Right cardiac atrium (tissue), 5 donors: ENCODE results near the gene CSPG4. TPM values are rescaled to one million over a fixed set of nuclear protein-coding genes. Genes with fewer than 3 reads are reported as not detected.
A peak's percentile ranks its signal among the peaks of the same experiment; 100 is the strongest.
"Not testable (repeated sequence)": the region's sequence is repeated elsewhere in the genome, so short reads cannot be mapped to it uniquely, and the experiment has no call there.

ENCODE experiments used
- ATAC-seq, 2 donors: fragments of 200-7000 bp; cut with Tn5 transposase; one replicate each; pipeline versions ENCODE4 v1.8.0 to v1.9.1; 2020; ENCODE audit warnings: moderate library complexity in 2 of 2, mild to moderate bottlenecking in 1 of 2
- DNase-seq, 3 donors: peaks; one replicate each; pipeline ENCODE4 v3.0.0-alpha.2; 2020
- H3K27ac ChIP-seq: one replicate; pipeline ENCODE4 v1.5.1; 2013; ENCODE audit warnings: mild to moderate bottlenecking, low read length, control low read depth, moderate library complexity
- H3K27me3 ChIP-seq: one replicate; pipeline ENCODE4 v1.6.1; 2013; ENCODE audit not compliant: control insufficient read depth, insufficient read depth
- H3K4me1 ChIP-seq: one replicate; pipeline ENCODE4 v1.6.1; 2013; ENCODE audit warnings: low read length; ENCODE audit not compliant: control insufficient read depth, insufficient read depth
- H3K4me3 ChIP-seq: one replicate; pipeline ENCODE4 v1.5.1; 2013; ENCODE audit warnings: low read length, control low read depth
- H3K9me3 ChIP-seq: one replicate; pipeline ENCODE4 v1.6.1; 2013; ENCODE audit warnings: low read length; ENCODE audit not compliant: control insufficient read depth
- WGBS: extraction: QIAGEN DNeasy Blood & Tissue Kit; methylation state at CpG from one replicate; pipeline ENCODE4 v1.1.7; 2013; 5-methylcytosine and 5-hydroxymethylcytosine counted together
- intact Hi-C, 4 donors: fragments of 100-400 bp; cut with DNase I; formaldehyde crosslinking; loops; one replicate each; pipeline versions ENCODE4 v1.11.0 to v1.14.0; 2022 to 2023
- polyA plus RNA-seq: library from polyadenylated mRNA; stranded (reverse); fragments of 200-250 nt; gene quantifications from one replicate; pipeline ENCODE4 v1.2.3, GENCODE V29; 2013
- total RNA-seq, 4 donors: library from RNA; stranded (reverse); fragmentation: NEBNext Ultra II Directional; extraction: Animal tissue kit (Norgen Biotek cat#: 25700); gene quantifications; one replicate each; pipeline ENCODE4 v1.2.1, GENCODE V29; 2021
- donor health status: healthy with polysubstance abuse.
- donor health status: DM: no; HTN: yes; CAD: no.
- donor health status: DM: no; HTN: no; CAD: no.
- donor health status: DM: no; HTN: yes; CAD: no; lungs with severe emphysema.
- donor health status: DM: yes; HTN: yes; CAD: no.

CSPG4 gene
- total and polyA plus RNA-seq, 5 donors, result 10.1 to 48.9 (median 14.7) TPM

DNA sequence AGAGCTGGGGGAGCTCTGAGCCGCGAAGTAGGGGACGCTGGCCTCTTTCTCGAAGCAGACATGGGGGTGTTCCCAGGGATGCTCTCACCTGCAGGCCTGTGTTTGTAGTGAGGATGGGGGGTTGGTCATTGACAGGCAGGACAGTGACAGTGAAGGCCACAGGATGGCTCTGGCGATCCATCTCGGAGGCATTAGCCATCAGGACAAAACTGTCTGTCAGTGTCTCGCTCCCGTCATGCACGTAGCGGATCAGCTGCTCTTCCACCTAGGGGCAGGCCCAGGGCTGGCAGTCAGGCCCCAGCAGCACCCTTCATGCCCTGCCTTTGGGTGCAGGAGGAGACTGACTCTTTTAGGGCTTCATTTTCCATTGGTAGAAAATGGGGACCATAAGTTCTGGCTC, 28.0 kb downstream of the CSPG4 start:
- intact Hi-C loops, result loop anchor here in 1 of 4 donors (10.0 kb wide), 2 partner anchors 50 kb away; no protein-coding TSS in a partner anchor
- ATAC-seq (no peak), DNase-seq (no peak)
- H3K4me1 ChIP-seq, result no peaks in the 10 kb centered on the region
- H3K27ac ChIP-seq, result no peak overlapping the region
- WGBS, result 88% methylated on average over 10 of the region's 10 CpGs
- H3K4me3 ChIP-seq, result no peak overlapping the region
- H3K9me3 ChIP-seq, result no peaks in the 10 kb centered on the region
- H3K27me3 ChIP-seq, result no peaks in the 10 kb centered on the region

DNA sequence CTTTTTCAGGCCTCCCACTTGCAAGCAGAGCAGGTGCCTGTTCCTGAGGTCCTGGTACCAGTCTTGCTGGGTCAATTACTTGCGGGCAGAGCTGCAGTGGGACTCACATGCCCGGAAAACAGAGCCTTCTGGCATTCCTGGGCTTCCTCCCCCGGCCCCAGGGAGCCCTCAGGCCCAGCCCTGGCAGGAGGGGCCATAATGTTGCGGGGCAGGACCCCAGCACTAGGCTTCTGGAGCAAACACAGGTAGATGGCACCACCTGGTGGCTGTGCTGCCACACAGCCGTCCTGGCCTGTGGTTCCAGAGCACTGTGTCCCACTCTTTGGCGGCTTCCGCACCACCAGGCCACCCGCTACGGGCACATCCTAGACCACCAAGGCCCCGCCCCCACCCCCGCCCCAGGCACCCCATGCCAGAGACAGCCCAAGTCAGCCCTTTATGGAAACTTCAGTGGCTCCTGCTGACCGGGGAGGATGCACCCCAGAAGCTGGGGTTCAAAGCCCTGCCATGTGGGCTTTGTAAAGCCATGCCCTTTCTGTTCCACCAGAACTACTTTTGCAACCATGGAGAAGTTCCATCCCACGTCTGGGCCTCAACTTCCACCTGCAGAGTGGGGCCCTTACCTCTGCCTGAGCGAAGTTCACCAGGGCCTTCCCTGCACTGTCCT, 28.9 kb downstream of the CSPG4 start:
- peak; percentile 77 to 90 (median 87) for DNase-seq
- H3K4me1 ChIP-seq, H3K9me3 ChIP-seq, H3K4me3 ChIP-seq, H3K27ac ChIP-seq, H3K27me3 ChIP-seq: not testable (repeated sequence)
- WGBS, result 22% methylated on average over 14 of the region's 14 CpGs
- intact Hi-C loops, result loop anchor here in 1 of 4 donors (10.0 kb wide), 2 partner anchors 49 to 51 kb away; no protein-coding TSS in a partner anchor
- ATAC-seq, result peak; percentile 75 to 79

GRCh38 chr15:75682181-75683135, 30.2 kb downstream of the CSPG4 start:
- Histone ChIP-seq H3K27me3 (no peaks in the 10 kb centered on the region), H3K27ac (no peak overlapping the region), H3K4me1 (no peaks in the 10 kb centered on the region), H3K9me3 (no peaks in the 10 kb centered on the region), H3K4me3 (no peak overlapping the region)
- no peak for ATAC-seq
- DNase-seq, result peak in 1 of 3 donors; percentile 58
- intact Hi-C loops, result loop anchor here in 1 of 4 donors (10.0 kb wide), 2 partner anchors 48 to 52 kb away; no protein-coding TSS in a partner anchor
- WGBS, result 89% methylated on average over 40 of the region's 40 CpGs

DNA sequence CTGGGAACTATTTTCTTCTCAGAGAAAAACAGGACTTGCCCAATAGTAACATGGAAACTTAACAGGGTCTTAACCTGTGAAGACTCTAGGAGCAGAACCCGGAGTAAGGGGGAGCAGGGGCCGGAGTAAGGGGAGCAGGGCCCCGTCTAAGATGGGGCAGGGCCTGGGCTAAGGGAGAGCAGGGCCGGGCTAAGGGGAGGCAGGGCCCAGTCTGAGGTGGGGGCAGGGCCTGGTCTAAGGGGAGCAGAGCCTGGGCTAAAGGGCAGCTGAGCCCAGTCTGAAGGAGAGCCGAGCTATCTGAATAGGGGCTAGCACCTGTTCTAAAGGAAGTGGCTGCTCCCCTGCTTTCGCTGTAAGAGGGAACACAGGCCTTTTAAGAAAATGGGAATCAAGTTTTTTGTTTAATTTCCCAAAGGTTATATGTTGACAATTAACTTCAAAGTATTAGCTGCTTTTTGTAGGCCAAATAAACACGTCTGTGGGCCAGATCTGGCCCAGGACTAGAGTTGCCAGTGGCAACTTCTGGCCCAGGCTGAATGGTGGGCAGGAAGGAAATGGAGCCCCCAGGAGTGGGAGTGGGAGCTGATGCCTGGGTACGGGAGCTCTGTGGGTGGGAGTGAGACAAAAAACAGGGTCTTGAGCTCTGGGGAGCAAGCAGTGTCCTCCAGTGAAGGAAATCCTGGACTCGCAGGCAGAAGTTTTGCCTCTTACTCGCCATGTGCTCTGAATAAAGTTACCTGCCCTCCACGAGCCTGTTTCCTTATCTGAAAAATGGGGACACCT, 32.5 kb downstream of the CSPG4 start:
- Histone ChIP-seq H3K4me1 (no peaks in the 10 kb centered on the region), H3K4me3 (no peak overlapping the region), H3K27me3 (no peaks in the 10 kb centered on the region), H3K27ac (no peak overlapping the region), H3K9me3 (no peaks in the 10 kb centered on the region)
- WGBS, result 76% methylated on average over 11 of the region's 11 CpGs
- DNase-seq (no peak), ATAC-seq (no peak)
- intact Hi-C loops, result loop anchor here in 1 of 4 donors (10.0 kb wide), 2 partner anchors 45 to 55 kb away; no protein-coding TSS in a partner anchor

DNA sequence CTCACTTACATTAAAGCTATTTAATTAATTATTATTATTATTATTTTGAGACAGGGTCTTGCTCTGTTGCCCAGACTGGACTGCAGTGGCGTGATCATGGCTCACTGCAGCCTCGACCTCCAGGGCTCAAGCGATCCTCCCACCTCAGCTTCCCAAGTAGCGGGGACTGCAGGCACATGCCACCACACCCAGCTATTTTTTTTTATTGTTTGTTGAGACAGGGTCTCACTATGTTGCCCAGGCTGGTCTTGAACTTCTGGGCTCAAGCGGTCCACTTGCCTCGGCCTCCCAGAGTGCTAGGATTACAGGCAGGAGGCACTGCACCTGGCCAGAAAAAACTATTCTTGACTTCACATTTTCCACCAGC, 34.3 kb downstream of the CSPG4 start:
- DNase-seq, H3K4me3 ChIP-seq, intact Hi-C loops, ATAC-seq, H3K4me1 ChIP-seq, H3K9me3 ChIP-seq, H3K27me3 ChIP-seq, H3K27ac ChIP-seq: not testable (repeated sequence)
- 95% methylated on average over 6 of the region's 6 CpGs for WGBS

DNA sequence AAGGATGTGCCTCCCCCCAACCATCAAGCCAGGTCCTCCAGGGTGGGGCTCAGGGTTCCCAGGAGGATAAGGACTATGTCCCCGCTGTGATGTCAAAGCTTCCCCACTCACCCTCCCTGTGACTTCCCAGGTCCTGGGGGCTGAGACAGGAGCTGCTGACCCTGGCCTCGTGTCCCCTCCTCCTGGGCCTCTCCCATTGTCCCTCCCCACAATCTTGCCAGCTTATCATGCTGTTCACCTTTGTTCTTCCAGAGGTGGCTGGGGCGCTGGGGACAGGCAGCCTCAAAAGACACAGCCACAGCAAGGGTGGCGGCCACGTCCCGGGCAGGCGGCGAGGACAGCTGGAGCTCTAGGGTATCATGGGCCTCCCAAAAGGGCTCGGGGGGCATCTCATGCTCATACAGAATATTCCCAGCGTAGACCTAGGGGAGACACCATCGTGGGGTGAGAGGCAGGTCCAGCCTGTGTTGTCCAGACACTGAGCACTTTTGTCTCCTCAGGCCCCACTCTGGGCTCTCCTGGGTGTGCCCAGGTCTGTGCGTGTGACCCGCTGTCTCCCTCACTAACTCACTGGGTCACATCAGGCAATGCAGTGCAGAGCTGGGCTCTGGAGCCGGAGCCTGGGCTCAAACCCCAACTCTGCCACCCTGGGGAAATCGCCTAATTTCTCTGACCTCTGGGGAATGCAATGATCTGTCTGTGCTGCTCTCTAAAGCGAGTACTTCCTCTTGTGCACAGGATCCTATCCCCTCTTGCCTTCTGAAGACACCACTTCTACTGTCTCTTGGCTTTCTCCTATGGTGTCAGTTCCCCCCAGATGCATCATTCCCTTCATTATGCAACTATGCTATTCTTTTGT, 35.0 kb downstream of the CSPG4 start:
- intact Hi-C loops, result no loop called here
- no peak overlapping the region for H3K27ac ChIP-seq
- 86% methylated on average over 16 of the region's 16 CpGs for WGBS

GRCh38 chr15:75676688-75677464, 35.8 kb downstream of the CSPG4 start:
- H3K4me1 ChIP-seq, result peaks cover 23% of the 10 kb centered on the region
- intact Hi-C loops, result no loop called here
- no peak overlapping the region for H3K27ac ChIP-seq
- no peaks in the 10 kb centered on the region for H3K9me3 ChIP-seq
- no peaks in the 10 kb centered on the region for H3K27me3 ChIP-seq
- no peak overlapping the region for H3K4me3 ChIP-seq
- 81% methylated on average over 30 of the region's 30 CpGs for WGBS
- peak in 1 of 3 donors; percentile 77 for DNase-seq
- ATAC-seq, result no peak

More for the DNA sequence above, 35.0 kb downstream of the CSPG4 start:
- ATAC-seq, result no peak
- Histone ChIP-seq H3K27me3 (no peaks in the 10 kb centered on the region), H3K9me3 (no peaks in the 10 kb centered on the region), H3K4me1 (peaks cover 15% of the 10 kb centered on the region), H3K4me3 (no peak overlapping the region)
- no peak for DNase-seq

DNA sequence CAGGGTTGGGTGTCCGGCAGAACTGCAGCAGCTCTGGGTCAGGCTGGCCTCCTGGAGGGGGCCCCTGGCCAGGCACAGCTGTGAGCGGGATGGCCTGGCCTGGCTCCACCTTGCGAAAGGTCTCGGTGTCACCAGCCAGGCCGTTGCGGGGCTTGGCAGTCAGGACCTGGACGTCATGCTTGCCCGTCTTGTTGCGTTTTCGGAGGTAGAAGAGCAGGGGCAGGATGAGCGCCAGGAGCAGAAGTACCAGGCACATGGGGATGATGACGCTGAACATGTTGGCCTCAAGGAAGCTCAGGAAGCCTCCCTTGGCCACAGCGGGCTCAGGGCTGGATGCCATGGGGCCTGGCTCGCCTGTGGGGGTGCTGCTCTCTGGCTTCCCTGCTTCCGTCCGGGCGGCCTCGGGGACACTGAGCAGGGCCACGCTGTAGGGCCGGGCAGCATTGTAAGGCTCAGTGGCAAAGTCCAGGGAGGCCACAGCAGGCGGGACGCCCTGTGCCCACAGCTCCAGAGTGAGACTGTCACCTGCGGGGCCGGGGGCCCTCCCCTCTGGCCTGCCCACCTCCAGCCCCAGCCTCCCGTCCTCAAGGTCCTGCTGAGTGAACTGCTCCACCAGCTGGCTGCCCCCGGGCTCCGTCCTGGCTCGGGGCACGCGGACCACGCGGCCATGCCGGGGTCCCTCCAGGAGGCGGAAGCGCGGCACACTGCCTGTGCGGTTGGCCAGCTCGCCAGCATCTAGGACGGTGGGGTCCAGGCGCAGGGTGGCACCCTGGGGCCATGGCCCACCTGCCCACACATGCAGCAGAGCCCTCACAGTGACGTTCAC, 36.9 kb downstream of the CSPG4 start:
- Histone ChIP-seq H3K27ac (no peak overlapping the region), H3K4me3 (no peak overlapping the region), H3K9me3 (no peaks in the 10 kb centered on the region), H3K4me1 (peaks cover 24% of the 10 kb centered on the region), H3K27me3 (no peaks in the 10 kb centered on the region)
- peak; percentile 75 to 83 (median 78) for DNase-seq
- peak; percentile 11 to 31 for ATAC-seq
- WGBS, result 85% methylated on average over 41 of the region's 41 CpGs
- intact Hi-C loops, result no loop called here

DNA sequence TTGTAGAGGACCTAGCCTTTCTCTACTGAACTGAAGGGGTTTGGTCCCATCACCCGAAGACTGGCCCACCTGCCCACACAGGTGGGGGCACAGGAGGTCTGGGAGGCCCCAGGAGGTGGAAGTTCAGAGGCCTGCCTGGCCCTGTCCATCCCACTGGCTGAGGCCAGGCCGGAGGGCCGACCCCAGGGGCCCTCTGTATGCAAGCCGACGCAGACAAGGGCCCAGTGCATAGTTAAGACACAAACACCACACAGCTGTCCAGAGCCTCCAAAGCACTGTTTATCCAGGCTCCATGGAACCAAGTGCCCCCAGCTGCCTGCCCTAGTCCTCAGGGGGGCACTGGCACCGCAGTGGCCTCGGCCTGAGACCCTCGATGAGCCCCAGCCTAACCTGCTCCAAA, 38.3 kb downstream of the CSPG4 start:
- no peaks in the 10 kb centered on the region for H3K27me3 ChIP-seq
- no peak overlapping the region for H3K4me3 ChIP-seq
- H3K4me1 ChIP-seq, result peaks cover 26% of the 10 kb centered on the region
- ATAC-seq, result no peak
- no peak overlapping the region for H3K27ac ChIP-seq
- no peaks in the 10 kb centered on the region for H3K9me3 ChIP-seq
- intact Hi-C loops, result no loop called here
- no peak for DNase-seq
- WGBS, result 72% methylated on average over 8 of the region's 8 CpGs
